ENCODE results near the gene CHTF8.

The CHTF8 gene

GRCh38 chr16:69176033-69176800 is 43.8 kb upstream of the CHTF8 start:
- no peaks in the 10 kb centered on the region for H3K4me1 ChIP-seq (ENCODE audit: insufficient read depth, low read length, severe bottlenecking)
- H3K79me2 ChIP-seq (ENCODE audit: insufficient read depth, low read length): no peaks in the 10 kb centered on the region
- no peaks in the 10 kb centered on the region; the same call in 1 of the 2 replicates for H3K36me3 ChIP-seq (ENCODE audit: insufficient read depth, low read length)
- TF ChIP-seq CTCF (IDR thresholded peaks at IDR 0.05; ENCODE audit: low read length): no peak
- TF ChIP-seq EZH2 (IDR thresholded peaks at IDR 0.05; ENCODE audit: borderline replicate concordance, low read length): no peak
- H3K9me2 ChIP-seq (ENCODE audit: low read depth, low read length): no peaks in the 10 kb centered on the region
- no peaks in the 10 kb centered on the region for H4K20me1 ChIP-seq (ENCODE audit: insufficient read depth, low read length)
- no peaks in the 10 kb centered on the region for H3K27me3 ChIP-seq (ENCODE audit: insufficient read depth, low read length)
- no peak overlapping the region for H3K4me3 ChIP-seq (ENCODE audit: low read depth, low read length, poor library complexity, severe bottlenecking)
- H3K9ac ChIP-seq (ENCODE audit: low read length): no peak overlapping the region
- H3K9me3 ChIP-seq (ENCODE audit: low read length): no peaks in the 10 kb centered on the region
- H2AFZ ChIP-seq (ENCODE audit: low read length): no peak overlapping the region
- H3K4me2 ChIP-seq (ENCODE audit: low read length): no peak overlapping the region
- H3K27ac ChIP-seq (ENCODE audit: low read depth, low read length, poor library complexity, severe bottlenecking): no peak overlapping the region
- no peaks in the 10 kb centered on the region for H3F3A ChIP-seq (ENCODE audit: insufficient read depth, low read length)

GRCh38 chr16:69171325-69172084 is 39.1 kb upstream of the CHTF8 start:
- Histone ChIP-seq H3K79me2 (ENCODE audit: insufficient read depth, low read length) (no peaks in the 10 kb centered on the region), H3K4me1 (ENCODE audit: insufficient read depth, low read length, severe bottlenecking) (no peaks in the 10 kb centered on the region), H3K9me2 (ENCODE audit: low read depth, low read length) (no peaks in the 10 kb centered on the region), H3K27me3 (ENCODE audit: insufficient read depth, low read length) (no peaks in the 10 kb centered on the region), H3K36me3 (ENCODE audit: insufficient read depth, low read length) (peaks cover 43% of the 10 kb centered on the region), H4K20me1 (ENCODE audit: insufficient read depth, low read length) (no peaks in the 10 kb centered on the region), H2AFZ (ENCODE audit: low read length) (no peak overlapping the region), H3K4me3 (ENCODE audit: low read depth, low read length, poor library complexity, severe bottlenecking) (no peak overlapping the region), H3K9me3 (ENCODE audit: low read length) (no peaks in the 10 kb centered on the region), H3K9ac (ENCODE audit: low read length) (no peak overlapping the region), H3K27ac (ENCODE audit: low read depth, low read length, poor library complexity, severe bottlenecking) (no peak overlapping the region), H3K4me2 (ENCODE audit: low read length) (no peak overlapping the region), H3F3A (ENCODE audit: insufficient read depth, low read length) (no peaks in the 10 kb centered on the region)
- no peak for TF ChIP-seq CTCF (IDR thresholded peaks at IDR 0.05; ENCODE audit: low read length)
- no peak for TF ChIP-seq EZH2 (IDR thresholded peaks at IDR 0.05; ENCODE audit: borderline replicate concordance, low read length)

GRCh38 chr16:69169607-69170352 is 37.4 kb upstream of the CHTF8 start:
- no peak overlapping the region for H2AFZ ChIP-seq (ENCODE audit: low read length)
- no peak overlapping the region for H3K27ac ChIP-seq (ENCODE audit: low read depth, low read length, poor library complexity, severe bottlenecking)
- no peaks in the 10 kb centered on the region for H3K4me1 ChIP-seq (ENCODE audit: insufficient read depth, low read length, severe bottlenecking)
- no peaks in the 10 kb centered on the region for H3F3A ChIP-seq (ENCODE audit: insufficient read depth, low read length)
- H3K4me2 ChIP-seq (ENCODE audit: low read length): no peak overlapping the region
- H3K4me3 ChIP-seq (ENCODE audit: low read depth, low read length, poor library complexity, severe bottlenecking): no peak overlapping the region
- peaks cover 60% of the 10 kb centered on the region for H3K36me3 ChIP-seq (ENCODE audit: insufficient read depth, low read length)
- no peaks in the 10 kb centered on the region for H3K9me2 ChIP-seq (ENCODE audit: low read depth, low read length)
- H3K27me3 ChIP-seq (ENCODE audit: insufficient read depth, low read length): no peaks in the 10 kb centered on the region
- no peak overlapping the region for H3K9ac ChIP-seq (ENCODE audit: low read length)
- no peaks in the 10 kb centered on the region for H3K9me3 ChIP-seq (ENCODE audit: low read length)
- no peak for TF ChIP-seq EZH2 (IDR thresholded peaks at IDR 0.05; ENCODE audit: borderline replicate concordance, low read length)
- no peak for TF ChIP-seq CTCF (IDR thresholded peaks at IDR 0.05; ENCODE audit: low read length)
- H3K79me2 ChIP-seq (ENCODE audit: insufficient read depth, low read length): no peaks in the 10 kb centered on the region
- H4K20me1 ChIP-seq (ENCODE audit: insufficient read depth, low read length): no peaks in the 10 kb centered on the region
